Measurements from ENCODE around the gene POLR2H. TPM values are rescaled to one million over a fixed set of nuclear protein-coding genes. Genes with fewer than 3 reads are reported as not detected.

Gene POLR2H
- total RNA-seq, 1 donor from 2014 or later = 64.3 TPM

DNA sequence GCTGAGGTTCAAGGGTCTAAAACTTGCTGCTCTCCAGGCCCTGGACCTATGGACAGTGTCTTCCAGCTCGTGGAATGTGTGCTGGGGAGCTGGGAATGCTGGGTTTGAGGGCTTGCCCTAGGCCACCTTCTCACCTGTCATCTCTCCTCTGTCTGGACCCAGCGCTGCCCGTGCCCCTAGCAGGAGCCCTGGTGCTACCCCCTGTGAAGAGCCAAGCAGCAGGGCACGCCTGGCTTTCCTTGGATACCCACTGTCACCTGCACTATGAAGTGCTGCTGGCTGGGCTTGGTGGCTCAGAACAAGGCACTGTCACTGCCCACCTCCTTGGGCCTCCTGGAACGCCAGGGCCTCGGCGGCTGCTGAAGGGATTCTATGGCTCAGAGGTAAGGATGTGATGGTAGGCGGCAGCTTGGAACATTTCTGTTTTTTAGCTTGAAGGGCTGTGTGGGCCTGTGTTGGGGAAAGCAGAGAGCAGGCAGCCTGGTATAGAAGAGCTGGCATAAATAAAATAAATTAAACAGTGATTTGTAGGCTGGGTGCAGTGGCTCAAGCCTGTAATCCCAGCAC lies 23.4 kb downstream of the POLR2H start:
- Histone ChIP-seq H3K9me3 (no peaks in the 10 kb centered on the region), H3K27ac (no peak overlapping the region), H3K27me3 (no peaks in the 10 kb centered on the region), H3K36me3 (peaks cover 0 to 3% of the 10 kb centered on the region in 2 donors), H3K4me3 (no peak overlapping the region), H3K4me1 (peaks cover 13% of the 10 kb centered on the region)
- DNase-seq (ENCODE audit: extremely low spot score in 2 of 2) = no peak
- TF ChIP-seq POLR2A (IDR thresholded peaks at IDR 0.05) = no peak
- no peak for TF ChIP-seq CTCF (IDR thresholded peaks at IDR 0.05)
- TF ChIP-seq POLR2AphosphoS5 (IDR thresholded peaks at IDR 0.05; ENCODE audit: insufficient read depth in 1 of 2, low read depth in 1 of 2) = no peak
- intact Hi-C loops (cut with DNase I) = no loop called here

DNA sequence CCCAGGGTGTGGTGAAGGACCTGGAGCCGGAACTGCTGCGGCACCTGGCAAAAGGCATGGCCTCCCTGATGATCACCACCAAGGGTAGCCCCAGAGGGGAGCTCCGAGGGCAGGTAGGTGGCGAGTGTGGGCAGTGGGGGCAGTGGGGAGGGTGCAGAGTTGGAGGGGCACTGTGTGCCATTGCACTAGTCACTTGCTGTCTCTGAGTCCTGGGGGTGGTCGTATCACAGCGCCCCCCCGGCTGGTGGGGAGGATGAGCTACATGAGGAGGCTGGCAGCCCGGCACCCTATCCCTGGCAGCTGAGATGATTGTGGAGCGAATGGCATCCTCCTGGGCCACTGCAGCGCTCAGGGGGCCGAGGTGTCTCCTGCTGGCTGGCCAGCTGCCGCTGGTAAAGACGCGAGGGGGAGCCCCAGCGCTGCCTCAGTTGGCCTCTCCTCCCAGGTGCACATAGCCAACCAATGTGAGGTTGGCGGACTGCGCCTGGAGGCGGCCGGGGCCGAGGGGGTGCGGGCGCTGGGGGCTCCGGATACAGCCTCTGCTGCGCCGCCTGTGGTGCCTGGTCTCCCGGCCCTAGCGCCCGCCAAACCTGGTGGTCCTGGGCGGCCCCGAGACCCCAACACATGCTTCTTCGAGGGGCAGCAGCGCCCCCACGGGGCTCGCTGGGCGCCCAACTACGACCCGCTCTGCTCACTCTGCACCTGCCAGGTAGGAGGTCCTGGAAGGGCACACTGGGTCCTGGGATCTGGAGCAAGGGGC lies 24.7 kb downstream of the POLR2H start:
- intact Hi-C loops (cut with DNase I) = no loop called here

DNA sequence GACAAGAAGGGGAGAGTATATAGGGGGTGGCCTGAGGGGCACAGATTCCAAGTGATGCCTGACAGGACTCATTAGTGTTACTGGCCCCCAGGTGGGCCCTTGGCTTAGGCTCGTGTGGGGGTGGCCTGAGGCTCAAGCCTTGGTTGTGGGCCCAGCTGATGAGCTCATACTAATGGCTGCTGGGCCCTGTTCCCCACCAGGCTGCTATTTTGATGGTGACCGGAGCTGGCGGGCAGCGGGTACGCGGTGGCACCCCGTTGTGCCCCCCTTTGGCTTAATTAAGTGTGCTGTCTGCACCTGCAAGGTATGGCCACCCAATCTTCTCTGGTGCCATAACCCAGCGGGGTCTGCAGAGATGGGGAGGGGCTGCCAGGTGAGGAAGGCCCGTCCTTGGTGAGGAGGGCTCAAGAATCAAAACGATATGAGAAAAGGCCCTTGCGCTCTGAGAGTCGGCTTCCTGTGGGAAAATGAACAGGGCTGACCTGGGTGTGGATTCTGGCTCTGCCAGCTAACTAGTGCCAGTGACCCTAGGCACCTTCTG lies 25.7 kb downstream of the POLR2H start:
- Histone ChIP-seq H3K27me3 (no peaks in the 10 kb centered on the region), H3K36me3 (peaks cover 0 to 3% of the 10 kb centered on the region in 2 donors), H3K27ac (no peak overlapping the region), H3K9me3 (no peaks in the 10 kb centered on the region), H3K4me3 (no peak overlapping the region), H3K4me1 (no peaks in the 10 kb centered on the region)
- intact Hi-C loops (cut with DNase I) = no loop called here
- TF ChIP-seq CTCF (IDR thresholded peaks at IDR 0.05) (no peak), POLR2AphosphoS5 (IDR thresholded peaks at IDR 0.05; ENCODE audit: insufficient read depth in 1 of 2, low read depth in 1 of 2) (no peak), POLR2A (IDR thresholded peaks at IDR 0.05) (no peak)
- DNase-seq (ENCODE audit: extremely low spot score in 2 of 2) = no peak

More for the DNA sequence above, 24.7 kb downstream of the POLR2H start:
- no peak overlapping the region for H3K4me3 ChIP-seq
- H3K27ac ChIP-seq = no peak overlapping the region
- peaks cover 0 to 3% of the 10 kb centered on the region in 2 donors for H3K36me3 ChIP-seq
- no peak for DNase-seq (ENCODE audit: extremely low spot score in 2 of 2)
- peaks cover 6% of the 10 kb centered on the region for H3K4me1 ChIP-seq
- no peaks in the 10 kb centered on the region for H3K27me3 ChIP-seq
- TF ChIP-seq POLR2AphosphoS5 (IDR thresholded peaks at IDR 0.05; ENCODE audit: insufficient read depth in 1 of 2, low read depth in 1 of 2) = no peak
- H3K9me3 ChIP-seq = no peaks in the 10 kb centered on the region

DNA sequence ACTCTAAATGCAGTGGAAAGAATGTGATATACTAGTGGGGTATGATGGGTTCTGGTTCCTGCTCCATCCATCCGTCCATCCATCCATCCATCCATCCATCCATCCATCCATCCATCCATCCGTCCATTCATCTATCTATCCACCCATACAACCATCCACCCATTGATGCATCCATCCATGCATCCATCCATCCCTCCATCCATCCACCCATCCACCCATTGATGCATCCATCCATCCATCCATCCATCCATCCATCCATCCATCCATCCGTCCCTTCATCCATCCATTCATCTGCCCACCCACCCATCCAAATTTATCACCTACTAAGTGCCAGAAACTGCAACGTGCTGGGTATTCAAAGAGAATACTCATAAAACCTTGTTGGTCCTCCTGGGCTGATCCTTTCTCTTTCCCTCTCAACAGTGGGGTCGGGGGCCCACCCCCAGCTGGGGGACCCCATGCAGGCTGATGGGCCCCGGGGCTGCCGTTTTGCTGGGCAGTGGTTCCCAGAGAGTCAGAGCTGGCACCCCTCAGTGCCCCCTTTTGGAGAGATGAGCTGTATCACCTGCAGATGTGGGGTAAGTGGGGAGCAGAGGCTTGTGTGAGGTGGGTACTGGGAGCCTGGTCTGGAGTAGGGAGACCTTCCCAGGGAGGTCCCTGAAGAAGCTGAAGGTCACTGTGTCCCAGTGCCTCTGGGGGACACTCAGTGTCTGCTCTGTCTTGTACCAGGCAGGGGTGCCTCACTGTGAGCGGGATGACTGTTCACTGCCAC lies 26.8 kb downstream of the POLR2H start:
- H3K9me3 ChIP-seq = no peaks in the 10 kb centered on the region
- peaks cover 0 to 3% of the 10 kb centered on the region in 2 donors for H3K36me3 ChIP-seq
- no peak for DNase-seq (ENCODE audit: extremely low spot score in 2 of 2)
- H3K27ac ChIP-seq = no peak overlapping the region
- H3K4me3 ChIP-seq = no peak overlapping the region
- intact Hi-C loops (cut with DNase I) = no loop called here
- no peaks in the 10 kb centered on the region for H3K27me3 ChIP-seq
- TF ChIP-seq CTCF (IDR thresholded peaks at IDR 0.05) = no peak
- no peak for TF ChIP-seq POLR2AphosphoS5 (IDR thresholded peaks at IDR 0.05; ENCODE audit: insufficient read depth in 1 of 2, low read depth in 1 of 2)
- no peak for TF ChIP-seq POLR2A (IDR thresholded peaks at IDR 0.05)
- no peaks in the 10 kb centered on the region for H3K4me1 ChIP-seq

- no peak overlapping the region for H3K27ac ChIP-seq
- intact Hi-C loops (cut with DNase I) = no loop called here
- H3K27me3 ChIP-seq = no peaks in the 10 kb centered on the region
- DNase-seq (ENCODE audit: extremely low spot score in 2 of 2) = no peak
- H3K4me1 ChIP-seq = no peaks in the 10 kb centered on the region
- H3K9me3 ChIP-seq = no peaks in the 10 kb centered on the region
- TF ChIP-seq POLR2A (IDR thresholded peaks at IDR 0.05) (no peak), POLR2AphosphoS5 (IDR thresholded peaks at IDR 0.05; ENCODE audit: insufficient read depth in 1 of 2, low read depth in 1 of 2) (no peak), CTCF (IDR thresholded peaks at IDR 0.05) (no peak)
- H3K4me3 ChIP-seq = no peak overlapping the region
- peaks cover 0 to 3% of the 10 kb centered on the region in 2 donors for H3K36me3 ChIP-seq
These were observed 27.4 kb downstream of the POLR2H start for GRCh38 chr3:184388936-184389230.

All from vagina (tissue), 2 donors.